ENCODE results near the gene PTPRF. TPM values are rescaled to one million over a fixed set of nuclear protein-coding genes. Genes with fewer than 3 reads are reported as not detected.

PTPRF gene
- total RNA-seq, 3 donors from 2014 or later (not counting 1 experiment from before 2014, with no cell fraction given), result 0.12 to 1.9 TPM; not detected in 1

DNA sequence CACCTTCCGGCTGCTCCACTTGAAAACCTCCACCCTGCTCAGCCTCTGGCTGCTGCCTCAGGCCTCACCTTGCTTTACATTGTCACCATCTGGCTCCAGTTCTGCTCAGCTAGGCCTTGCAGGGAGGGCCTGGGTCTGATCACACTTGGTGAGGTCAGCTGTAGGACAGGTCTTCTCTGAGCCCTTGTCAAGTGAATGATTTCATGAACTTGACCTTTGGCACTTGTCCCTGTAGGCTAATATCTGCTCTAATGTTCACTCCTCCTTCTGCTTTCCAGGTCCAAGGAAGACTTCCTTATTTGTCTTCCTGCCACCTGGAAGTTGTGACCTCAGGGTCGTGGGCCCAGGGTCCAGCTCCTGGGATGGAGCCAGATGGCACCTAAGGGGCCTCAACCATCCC is 41.4 kb downstream of the PTPRF start:
- no peaks in the 10 kb centered on the region for H3K27me3 Mint-ChIP-seq (ENCODE audit: low read depth in 2 of 2)
- no peak for ATAC-seq
- H3K27ac Mint-ChIP-seq, result no peak overlapping the region

DNA sequence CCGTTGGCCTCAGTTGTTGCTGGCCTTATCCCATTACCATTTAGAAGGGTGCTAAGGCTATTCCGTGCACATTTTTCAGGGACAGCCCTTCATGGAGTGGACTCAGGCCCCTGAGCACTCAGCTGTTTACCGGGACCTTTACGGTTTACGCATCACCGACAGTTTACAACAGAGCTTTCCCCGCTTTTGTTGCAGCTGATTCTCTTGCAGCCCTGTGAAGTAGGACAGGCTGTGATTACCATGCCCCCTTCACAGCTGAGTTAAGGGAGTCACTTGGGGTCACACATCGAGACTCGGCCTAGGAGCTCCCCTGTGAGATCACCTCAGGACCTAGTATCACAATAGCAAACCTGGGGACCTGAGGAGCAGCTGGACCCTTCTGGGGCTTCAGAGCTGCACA is 41.9 kb downstream of the PTPRF start:
- Mint-ChIP-seq H3K27ac (no peak overlapping the region), H3K4me1 (peaks cover 5 to 11% of the 10 kb centered on the region in 2 donors), H3K36me3 (no peaks in the 10 kb centered on the region), H3K9me3 (no peaks in the 10 kb centered on the region), H3K27me3 (ENCODE audit: low read depth in 2 of 2) (no peaks in the 10 kb centered on the region), H3K4me3 (no peak overlapping the region)
- ATAC-seq (no peak), DNase-seq (no peak)
- H3K4me3 ChIP-seq (ENCODE audit: low read length), result no peak overlapping the region
- H3K36me3 ChIP-seq (ENCODE audit: control insufficient read depth, insufficient read depth, low read length), result no peaks in the 10 kb centered on the region
- 88% methylated on average over 9 of the region's 9 CpGs for WGBS (ENCODE audit: insufficient coverage)
- H3K27me3 ChIP-seq (ENCODE audit: control insufficient read depth, insufficient read depth, low read length), result no peaks in the 10 kb centered on the region
- intact Hi-C loops (cut with micrococcal nuclease), result no loop called here
- no peaks in the 10 kb centered on the region for H3K4me1 ChIP-seq (ENCODE audit: control insufficient read depth, insufficient read depth, low read length)
- no peaks in the 10 kb centered on the region for H3K9me3 ChIP-seq (ENCODE audit: control insufficient read depth, insufficient read depth, low read length)
- H3K27ac ChIP-seq (ENCODE audit: low read length), result no peak overlapping the region
- TF ChIP-seq, protein P1, sequence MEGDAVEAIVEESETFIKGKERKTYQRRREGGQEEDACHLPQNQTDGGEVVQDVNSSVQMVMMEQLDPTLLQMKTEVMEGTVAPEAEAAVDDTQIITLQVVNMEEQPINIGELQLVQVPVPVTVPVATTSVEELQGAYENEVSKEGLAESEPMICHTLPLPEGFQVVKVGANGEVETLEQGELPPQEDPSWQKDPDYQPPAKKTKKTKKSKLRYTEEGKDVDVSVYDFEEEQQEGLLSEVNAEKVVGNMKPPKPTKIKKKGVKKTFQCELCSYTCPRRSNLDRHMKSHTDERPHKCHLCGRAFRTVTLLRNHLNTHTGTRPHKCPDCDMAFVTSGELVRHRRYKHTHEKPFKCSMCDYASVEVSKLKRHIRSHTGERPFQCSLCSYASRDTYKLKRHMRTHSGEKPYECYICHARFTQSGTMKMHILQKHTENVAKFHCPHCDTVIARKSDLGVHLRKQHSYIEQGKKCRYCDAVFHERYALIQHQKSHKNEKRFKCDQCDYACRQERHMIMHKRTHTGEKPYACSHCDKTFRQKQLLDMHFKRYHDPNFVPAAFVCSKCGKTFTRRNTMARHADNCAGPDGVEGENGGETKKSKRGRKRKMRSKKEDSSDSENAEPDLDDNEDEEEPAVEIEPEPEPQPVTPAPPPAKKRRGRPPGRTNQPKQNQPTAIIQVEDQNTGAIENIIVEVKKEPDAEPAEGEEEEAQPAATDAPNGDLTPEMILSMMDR (IDR thresholded peaks at IDR 0.05), result no peak

More for the DNA sequence above, 41.4 kb downstream of the PTPRF start:
- Histone ChIP-seq H3K4me1 (ENCODE audit: control insufficient read depth, insufficient read depth, low read length) (no peaks in the 10 kb centered on the region), H3K4me3 (ENCODE audit: low read length) (no peak overlapping the region), H3K36me3 (ENCODE audit: control insufficient read depth, insufficient read depth, low read length) (no peaks in the 10 kb centered on the region), H3K9me3 (ENCODE audit: control insufficient read depth, insufficient read depth, low read length) (no peaks in the 10 kb centered on the region), H3K27me3 (ENCODE audit: control insufficient read depth, insufficient read depth, low read length) (no peaks in the 10 kb centered on the region), H3K27ac (ENCODE audit: low read length) (no peak overlapping the region)
- Mint-ChIP-seq H3K36me3 (no peaks in the 10 kb centered on the region), H3K4me3 (no peak overlapping the region), H3K4me1 (peaks cover 5 to 11% of the 10 kb centered on the region in 2 donors), H3K9me3 (no peaks in the 10 kb centered on the region)
- intact Hi-C loops (cut with micrococcal nuclease), result no loop called here
- TF ChIP-seq, protein P1 (IDR thresholded peaks at IDR 0.05), result no peak
- DNase-seq, result no peak
- 60% methylated on average over 2 of the region's 2 CpGs for WGBS (ENCODE audit: insufficient coverage)

DNA sequence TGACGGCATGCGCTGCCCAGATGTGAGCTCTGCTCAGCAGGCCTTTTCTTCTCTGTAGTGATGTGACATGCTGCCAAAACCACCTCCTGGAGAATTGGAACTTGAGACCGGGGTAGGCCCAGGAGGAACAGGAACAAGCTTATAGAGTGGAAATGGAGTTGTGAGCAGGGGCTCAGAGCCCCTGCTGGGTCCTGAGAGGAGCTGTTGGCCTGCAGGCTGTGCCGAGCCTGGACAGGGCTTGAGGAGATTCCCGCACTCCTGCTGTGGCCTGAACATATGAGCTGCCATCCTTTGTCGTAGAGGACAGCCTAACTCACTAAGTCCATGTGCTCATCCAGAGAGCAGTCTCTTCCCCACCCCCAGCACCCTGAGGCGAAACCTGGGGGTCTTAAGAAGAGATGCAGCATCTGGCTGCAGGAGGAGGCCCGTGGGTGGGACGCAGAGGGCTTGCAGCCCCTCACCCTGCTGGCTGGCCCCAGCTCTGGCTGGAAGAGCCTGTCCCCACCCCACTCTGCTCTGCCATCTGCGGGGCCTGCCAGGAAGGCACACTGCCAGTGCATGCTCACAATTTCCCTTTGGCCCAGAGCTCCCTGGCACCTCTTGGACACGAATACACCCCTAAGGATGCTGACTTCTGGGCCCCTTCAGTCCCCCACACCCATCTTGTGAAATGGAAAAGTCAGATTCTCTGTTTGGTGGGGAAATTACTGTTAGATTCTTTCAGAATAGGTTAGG is 42.5 kb downstream of the PTPRF start:
- intact Hi-C loops (cut with micrococcal nuclease), result no loop called here
- Mint-ChIP-seq H3K27ac (no peak overlapping the region), H3K4me1 (peaks cover 5 to 11% of the 10 kb centered on the region in 2 donors), H3K27me3 (ENCODE audit: low read depth in 2 of 2) (no peaks in the 10 kb centered on the region), H3K9me3 (no peaks in the 10 kb centered on the region), H3K36me3 (no peaks in the 10 kb centered on the region), H3K4me3 (no peak overlapping the region)
- TF ChIP-seq, protein P1 (IDR thresholded peaks at IDR 0.05), result no peak
- Histone ChIP-seq H3K4me1 (ENCODE audit: control insufficient read depth, insufficient read depth, low read length) (no peaks in the 10 kb centered on the region), H3K27ac (ENCODE audit: low read length) (no peak overlapping the region), H3K36me3 (ENCODE audit: control insufficient read depth, insufficient read depth, low read length) (no peaks in the 10 kb centered on the region), H3K4me3 (ENCODE audit: low read length) (no peak overlapping the region), H3K9me3 (ENCODE audit: control insufficient read depth, insufficient read depth, low read length) (no peaks in the 10 kb centered on the region), H3K27me3 (ENCODE audit: control insufficient read depth, insufficient read depth, low read length) (no peaks in the 10 kb centered on the region)
- no peak for ATAC-seq
- DNase-seq, result no peak
- WGBS (ENCODE audit: insufficient coverage), result 92% methylated on average over 11 of the region's 11 CpGs

DNA sequence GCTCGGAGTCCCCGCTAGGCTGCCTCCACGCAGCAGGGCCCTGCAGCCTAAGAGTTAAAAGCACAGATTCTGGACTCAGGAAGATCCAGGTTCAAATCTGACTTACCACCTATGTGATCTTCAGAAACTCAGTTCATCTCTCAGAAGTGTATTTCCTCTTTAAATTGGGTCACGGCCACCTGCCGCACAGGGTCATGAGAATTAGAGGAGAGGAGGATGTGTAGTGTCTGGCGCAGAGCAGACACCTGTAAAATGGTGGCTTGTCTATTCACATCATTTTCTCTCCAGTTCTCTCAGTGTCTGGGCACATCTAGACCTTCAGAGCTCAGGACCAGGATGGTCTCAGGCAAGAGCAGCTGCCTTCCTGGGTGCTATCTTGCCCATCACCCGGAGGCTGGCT is 45.8 kb downstream of the PTPRF start:
- Histone ChIP-seq H3K27ac (ENCODE audit: low read length) (no peak overlapping the region), H3K4me3 (ENCODE audit: low read length) (no peak overlapping the region), H3K36me3 (ENCODE audit: control insufficient read depth, insufficient read depth, low read length) (no peaks in the 10 kb centered on the region), H3K27me3 (ENCODE audit: control insufficient read depth, insufficient read depth, low read length) (no peaks in the 10 kb centered on the region), H3K4me1 (ENCODE audit: control insufficient read depth, insufficient read depth, low read length) (no peaks in the 10 kb centered on the region), H3K9me3 (ENCODE audit: control insufficient read depth, insufficient read depth, low read length) (no peaks in the 10 kb centered on the region)
- H3K27ac Mint-ChIP-seq, result no peak overlapping the region
- intact Hi-C loops (cut with micrococcal nuclease), result no loop called here
- no peak for DNase-seq
- TF ChIP-seq, protein P1 (IDR thresholded peaks at IDR 0.05), result no peak
- WGBS (ENCODE audit: insufficient coverage), result 84% methylated on average over 7 of the region's 7 CpGs
- H3K9me3 Mint-ChIP-seq, result no peaks in the 10 kb centered on the region
- no peaks in the 10 kb centered on the region for H3K27me3 Mint-ChIP-seq (ENCODE audit: low read depth in 2 of 2)
- H3K4me3 Mint-ChIP-seq, result no peak overlapping the region
- peaks cover 5 to 11% of the 10 kb centered on the region in 2 donors for H3K4me1 Mint-ChIP-seq
- H3K36me3 Mint-ChIP-seq, result no peaks in the 10 kb centered on the region
- no peak for ATAC-seq
